Tibial nerve (tissue), 4 donors: Measurements from ENCODE around the gene GAB3. TPM values are rescaled to one million over a fixed set of nuclear protein-coding genes. Genes with fewer than 3 reads are reported as not detected.
A peak's percentile ranks its signal among the peaks of the same experiment; 100 is the strongest.

Source experiments
- DNase-seq, 2 donors: peaks; one replicate each; pipeline ENCODE4 v3.0.0-alpha.2; 2019; ENCODE audit warnings: low spot score in 2 of 2
- H3K27ac ChIP-seq, 4 donors: fragments of 200-600 bp; sonication (generic) in 3 of 4; one replicate each; pipeline ENCODE4 v1.5.1; 2017 to 2019; ENCODE audit warnings: mild to moderate bottlenecking in 1 of 4
- H3K27me3 ChIP-seq, 2 donors: fragments of 200-600 bp; sonication (generic) in 1 of 2; one replicate each; pipeline versions ENCODE4 v1.5.1 to v1.6.0; 2017 to 2019
- H3K36me3 ChIP-seq, 3 donors: fragments of 200-600 bp; sonication (generic); one replicate each; pipeline ENCODE4 v1.5.1; 2018 to 2019
- H3K4me1 ChIP-seq, 4 donors: fragments of 200-600 bp; sonication (generic) in 3 of 4; one replicate each; pipeline ENCODE4 v1.5.1; 2017 to 2019
- H3K4me3 ChIP-seq, 4 donors: fragments of 200-600 bp; sonication (generic) in 3 of 4; one replicate each; pipeline ENCODE4 v1.5.1; 2017 to 2019; ENCODE audit warnings: mild to moderate bottlenecking in 1 of 4, moderate library complexity in 1 of 4
- H3K9me3 ChIP-seq, 4 donors: fragments of 200-600 bp; sonication (generic) in 3 of 4; one replicate each; pipeline ENCODE4 v1.5.1; 2017 to 2019
- EP300 ChIP-seq, 2 donors: sonication (generic); formaldehyde crosslinking; IDR thresholded peaks; one replicate each; pipeline ENCODE4 v1.6.1; 2017; ENCODE audit warnings: antibody characterized with exemption in 2 of 2, mild to moderate bottlenecking in 1 of 2
- POLR2A ChIP-seq, 2 donors: fragments of 450-650 bp; IDR thresholded peaks; one replicate each; pipeline ENCODE4 v1.6.1; 2017; ENCODE audit warnings: antibody characterized with exemption in 2 of 2, mild to moderate bottlenecking in 2 of 2, moderate library complexity in 2 of 2
- WGBS, 2 donors: methylation state at CpG; one replicate each; pipeline ENCODE4 v1.1.5; 2018; 5-methylcytosine and 5-hydroxymethylcytosine counted together
- total RNA-seq, 4 donors: library from RNA; depleted of rRNA; stranded (reverse); fragments of >200 nt; gene quantifications; one replicate each; pipeline ENCODE4 v1.1.0, GENCODE V29; 2016
- TF ChIP-seq, protein P1 (sequence below), 5 experiments: fragments of 200-600 bp in 3 of 5; fragments of 450-650 bp in 2 of 5; sonication (generic) in 3 of 5; IDR thresholded peaks; one replicate each; pipeline ENCODE4 v1.5.1; 2016 to 2019; ENCODE audit warnings: antibody characterized with exemption in 5 of 5, mild to moderate bottlenecking in 3 of 5, moderate library complexity in 2 of 5

GAB3 gene
- total RNA-seq, 4 donors from 2014 or later: 5.1 to 7.5 (median 5.8) TPM

DNA sequence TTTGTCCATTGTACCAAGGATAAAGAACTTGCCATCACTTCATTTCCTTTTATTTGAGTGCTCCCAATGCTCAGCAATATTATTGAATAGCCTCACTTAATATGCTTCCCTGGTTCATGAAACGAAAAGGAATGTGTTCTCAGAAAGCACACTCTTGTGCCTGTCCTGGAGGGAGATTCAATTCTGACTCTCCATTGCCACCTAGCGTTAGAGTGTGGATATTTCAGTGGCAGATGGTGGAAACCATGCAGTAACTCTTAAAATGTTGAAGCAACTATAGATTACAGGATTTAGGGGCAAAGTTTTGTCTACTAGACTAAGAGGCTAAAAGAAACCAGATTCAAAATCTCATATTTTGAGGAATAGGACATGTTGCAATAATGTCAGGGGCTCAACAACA, 36.0 kb downstream of the GAB3 start:
- DNase-seq: peak in 1 of 2 donors; percentile 51
- no peak overlapping the region for H3K4me3 ChIP-seq
- 0 to 12% methylated on average over 2 of the region's 2 CpGs for WGBS, 2 donors
- no peaks in the 10 kb centered on the region for H3K27me3 ChIP-seq
- H3K36me3 ChIP-seq: no peaks in the 10 kb centered on the region
- H3K4me1 ChIP-seq: no peaks in the 10 kb centered on the region
- no peak for TF ChIP-seq POLR2A (IDR thresholded peaks at IDR 0.05)
- TF ChIP-seq EP300 (IDR thresholded peaks at IDR 0.05): no peak
- TF ChIP-seq, protein P1, sequence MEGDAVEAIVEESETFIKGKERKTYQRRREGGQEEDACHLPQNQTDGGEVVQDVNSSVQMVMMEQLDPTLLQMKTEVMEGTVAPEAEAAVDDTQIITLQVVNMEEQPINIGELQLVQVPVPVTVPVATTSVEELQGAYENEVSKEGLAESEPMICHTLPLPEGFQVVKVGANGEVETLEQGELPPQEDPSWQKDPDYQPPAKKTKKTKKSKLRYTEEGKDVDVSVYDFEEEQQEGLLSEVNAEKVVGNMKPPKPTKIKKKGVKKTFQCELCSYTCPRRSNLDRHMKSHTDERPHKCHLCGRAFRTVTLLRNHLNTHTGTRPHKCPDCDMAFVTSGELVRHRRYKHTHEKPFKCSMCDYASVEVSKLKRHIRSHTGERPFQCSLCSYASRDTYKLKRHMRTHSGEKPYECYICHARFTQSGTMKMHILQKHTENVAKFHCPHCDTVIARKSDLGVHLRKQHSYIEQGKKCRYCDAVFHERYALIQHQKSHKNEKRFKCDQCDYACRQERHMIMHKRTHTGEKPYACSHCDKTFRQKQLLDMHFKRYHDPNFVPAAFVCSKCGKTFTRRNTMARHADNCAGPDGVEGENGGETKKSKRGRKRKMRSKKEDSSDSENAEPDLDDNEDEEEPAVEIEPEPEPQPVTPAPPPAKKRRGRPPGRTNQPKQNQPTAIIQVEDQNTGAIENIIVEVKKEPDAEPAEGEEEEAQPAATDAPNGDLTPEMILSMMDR (IDR thresholded peaks at IDR 0.05): peak; percentile 61 to 77 (median 74)
- H3K27ac ChIP-seq: no peak overlapping the region
- H3K9me3 ChIP-seq: no peaks in the 10 kb centered on the region

DNA sequence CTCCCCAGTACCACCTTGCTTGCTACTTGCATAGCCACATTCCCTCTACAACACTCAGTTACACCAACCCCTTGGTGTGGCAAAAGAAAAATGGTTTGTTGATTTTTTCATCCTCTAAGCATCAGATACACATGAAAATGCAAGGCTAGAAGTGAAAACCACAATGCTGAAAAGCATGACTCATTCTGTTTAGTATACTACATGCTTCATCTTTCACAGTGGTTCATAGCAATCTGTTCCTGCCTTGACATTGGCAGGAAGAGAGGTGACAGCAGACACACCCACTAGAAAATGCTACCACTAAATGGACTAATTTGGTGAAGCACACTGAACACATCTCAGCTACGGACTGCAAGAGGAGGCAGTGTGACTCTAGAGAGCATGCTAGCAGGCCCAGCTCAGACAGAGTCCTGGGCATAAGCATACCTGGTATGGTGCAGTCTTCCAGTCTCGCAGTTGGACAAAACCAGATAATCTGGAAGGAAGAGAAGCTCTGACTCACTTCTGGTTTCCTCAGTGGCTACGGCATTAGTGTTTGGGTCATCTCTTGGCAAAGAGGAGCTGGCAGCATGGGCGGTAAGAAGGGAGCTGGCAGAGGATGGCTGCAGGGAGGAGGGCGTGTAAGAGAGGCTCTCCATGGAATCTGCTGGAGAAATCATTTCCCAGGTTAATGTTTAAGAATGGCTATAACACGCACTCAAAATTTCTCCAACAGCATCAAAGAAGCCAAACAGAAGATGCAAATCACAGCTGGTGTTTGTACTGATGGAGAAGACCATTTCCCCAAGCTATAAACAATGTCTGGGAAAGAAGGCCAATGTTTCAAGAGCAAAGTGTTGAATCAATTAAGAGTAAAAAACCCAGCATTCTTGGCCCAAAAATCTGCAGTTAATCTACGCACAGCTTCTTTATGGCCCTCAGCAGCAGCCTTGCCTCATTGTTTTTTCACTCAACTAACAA, 37.8 kb downstream of the GAB3 start:
- H3K4me3 ChIP-seq: no peak overlapping the region
- no peaks in the 10 kb centered on the region for H3K9me3 ChIP-seq
- no peak overlapping the region for H3K27ac ChIP-seq
- no peaks in the 10 kb centered on the region for H3K4me1 ChIP-seq
- H3K36me3 ChIP-seq: no peaks in the 10 kb centered on the region
- 56 to 67% methylated on average over 7 of the region's 7 CpGs for WGBS, 2 donors
- no peak for DNase-seq
- H3K27me3 ChIP-seq: no peaks in the 10 kb centered on the region
- TF ChIP-seq POLR2A (IDR thresholded peaks at IDR 0.05): no peak
- no peak for TF ChIP-seq EP300 (IDR thresholded peaks at IDR 0.05)
- TF ChIP-seq, protein P1 (IDR thresholded peaks at IDR 0.05): no peak

DNA sequence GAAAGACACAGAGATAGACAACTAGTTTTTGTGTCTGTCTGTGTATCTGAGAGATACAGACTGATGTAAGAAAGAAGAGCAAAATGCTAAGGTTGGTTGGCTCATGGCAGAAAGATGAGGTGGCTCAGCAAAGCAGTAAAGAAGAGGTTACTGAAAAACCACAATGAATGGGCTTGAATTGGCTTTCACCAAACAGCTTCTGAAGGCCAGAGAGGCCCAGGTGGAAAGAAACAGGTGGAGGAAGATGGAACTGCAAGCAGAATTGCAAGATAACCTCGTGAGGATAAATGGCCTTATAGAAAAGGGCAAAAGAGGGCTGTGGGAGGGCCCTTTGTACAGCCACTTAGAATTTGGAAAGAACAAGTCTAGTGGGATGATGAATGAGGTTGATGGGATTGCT, 39.6 kb downstream of the GAB3 start:
- no peak for DNase-seq

DNA sequence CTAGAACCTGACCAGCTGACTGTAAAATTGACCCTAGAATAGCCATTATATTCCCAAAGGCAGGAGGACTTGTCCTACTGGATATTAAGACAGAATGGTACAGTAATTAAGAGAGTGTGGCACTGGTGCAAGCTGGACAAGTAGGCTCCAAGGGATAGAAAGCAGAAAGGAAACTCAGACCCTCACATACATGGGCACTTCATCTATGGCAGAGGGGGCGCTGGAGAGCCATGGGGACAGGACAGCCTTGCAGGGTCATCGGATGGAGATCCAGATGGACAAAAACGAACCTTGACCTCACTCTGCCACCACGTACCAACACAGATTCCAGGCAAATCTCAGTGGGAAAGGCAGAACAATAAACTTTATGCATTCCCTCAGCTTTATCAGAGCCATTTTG, 40.6 kb downstream of the GAB3 start:
- H3K27ac ChIP-seq: no peak overlapping the region
- H3K9me3 ChIP-seq: no peaks in the 10 kb centered on the region
- TF ChIP-seq EP300 (IDR thresholded peaks at IDR 0.05): no peak
- no peak for TF ChIP-seq POLR2A (IDR thresholded peaks at IDR 0.05)
- TF ChIP-seq, protein P1 (IDR thresholded peaks at IDR 0.05): no peak
- no peaks in the 10 kb centered on the region for H3K36me3 ChIP-seq
- WGBS, 2 donors: 52 to 66% methylated on average over 4 of the region's 4 CpGs
- no peaks in the 10 kb centered on the region for H3K27me3 ChIP-seq
- no peak overlapping the region for H3K4me3 ChIP-seq
- DNase-seq: no peak
- H3K4me1 ChIP-seq: no peaks in the 10 kb centered on the region

More for the DNA sequence above, 39.6 kb downstream of the GAB3 start:
- Histone ChIP-seq H3K27me3 (no peaks in the 10 kb centered on the region), H3K4me3 (no peak overlapping the region), H3K27ac (no peak overlapping the region), H3K4me1 (no peaks in the 10 kb centered on the region), H3K9me3 (no peaks in the 10 kb centered on the region), H3K36me3 (no peaks in the 10 kb centered on the region)
- TF ChIP-seq POLR2A (IDR thresholded peaks at IDR 0.05) (no peak), EP300 (IDR thresholded peaks at IDR 0.05) (no peak)
- TF ChIP-seq, protein P1 (IDR thresholded peaks at IDR 0.05): no peak
- WGBS, 2 donors: 53 to 75% methylated on average over 1 of the region's 1 CpG

DNA sequence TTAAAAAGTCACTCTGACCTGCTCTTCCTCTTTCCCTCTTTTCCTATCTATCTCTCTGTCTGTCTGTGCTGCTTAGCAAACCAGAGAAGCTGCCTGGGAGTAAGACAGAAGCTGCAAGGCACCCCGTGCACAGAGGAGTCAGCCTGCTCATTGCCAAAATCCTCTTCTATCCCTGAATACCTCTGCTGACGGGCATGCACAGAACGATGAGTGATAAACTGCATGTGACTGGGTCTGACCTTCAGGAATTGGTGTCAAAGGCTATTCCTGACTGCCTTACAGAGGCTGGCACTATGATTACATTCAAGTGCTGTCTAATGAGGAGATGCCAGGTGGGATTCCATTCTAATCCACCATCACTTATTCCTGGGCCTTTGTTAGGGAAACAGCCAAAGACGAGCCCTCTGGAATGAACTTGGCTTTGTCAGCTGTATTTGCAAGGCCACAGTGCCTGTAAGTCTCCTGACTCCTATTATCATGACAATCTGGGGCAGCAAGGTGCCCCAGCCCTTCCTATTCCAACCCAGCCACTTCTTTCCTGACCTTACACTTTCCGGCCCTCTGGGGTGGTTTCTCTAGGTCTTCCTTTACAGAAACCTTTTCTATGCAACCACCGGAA, 52.1 kb downstream of the GAB3 start:
- no peaks in the 10 kb centered on the region for H3K27me3 ChIP-seq
- no peak overlapping the region for H3K4me3 ChIP-seq
- WGBS, 2 donors: 76 to 88% methylated on average over 5 to 6 of the region's 6 CpGs
- H3K9me3 ChIP-seq: no peaks in the 10 kb centered on the region
- peaks cover 0 to 7% (median 2%) of the 10 kb centered on the region in 4 donors for H3K4me1 ChIP-seq
- DNase-seq: no peak
- no peak overlapping the region for H3K27ac ChIP-seq
- TF ChIP-seq, protein P1 (IDR thresholded peaks at IDR 0.05): no peak
- no peak for TF ChIP-seq EP300 (IDR thresholded peaks at IDR 0.05)
- peaks cover 0 to 10% (median 0%) of the 10 kb centered on the region in 3 donors for H3K36me3 ChIP-seq
